HUES48 (cell line): ENCODE data around the gene MMP21.

Experiments
- H3K27ac ChIP-seq: one replicate; pipeline ENCODE4 v1.7.0; 2013; ENCODE audit warnings: low read depth, low read length, inconsistent platforms
- H3K27me3 ChIP-seq: 2 replicates; pipeline ENCODE4 v1.6.1; 2013; ENCODE audit warnings: mild to moderate bottlenecking, low read length; ENCODE audit not compliant: control insufficient read depth, insufficient read depth
- H3K36me3 ChIP-seq: 2 replicates; pipeline ENCODE4 v1.6.1; 2013; ENCODE audit warnings: low read length; ENCODE audit not compliant: control insufficient read depth, insufficient read depth
- H3K4me1 ChIP-seq: 2 replicates; pipeline ENCODE4 v1.6.1; 2013; ENCODE audit warnings: mild to moderate bottlenecking, low read length; ENCODE audit not compliant: control insufficient read depth, insufficient read depth
- H3K4me3 ChIP-seq: 2 replicates; pipeline ENCODE4 v1.5.1; 2013; ENCODE audit warnings: mild to moderate bottlenecking, low read depth, low read length
- H3K9ac ChIP-seq: 2 replicates; pipeline ENCODE4 v1.6.1; 2013; ENCODE audit warnings: mild to moderate bottlenecking, low read depth, low read length, moderate library complexity
- H3K9me3 ChIP-seq: 2 replicates; pipeline ENCODE4 v1.6.1; 2013; ENCODE audit warnings: low read length; ENCODE audit not compliant: control insufficient read depth, insufficient read depth

MMP21 gene

GRCh38 chr10:125808047-125808446 is 32.4 kb upstream of the MMP21 start:
- Histone ChIP-seq H3K9ac (no peak overlapping the region), H3K4me1 (no peaks in the 10 kb centered on the region), H3K36me3 (peaks cover 71% of the 10 kb centered on the region), H3K9me3 (no peaks in the 10 kb centered on the region), H3K27me3 (no peaks in the 10 kb centered on the region), H3K4me3 (no peak overlapping the region), H3K27ac (no peak overlapping the region)

GRCh38 chr10:125802739-125803138 is 27.1 kb upstream of the MMP21 start:
- no peaks in the 10 kb centered on the region for H3K27me3 ChIP-seq
- no peaks in the 10 kb centered on the region for H3K4me1 ChIP-seq
- H3K36me3 ChIP-seq = peaks cover 58% of the 10 kb centered on the region
- no peak overlapping the region for H3K4me3 ChIP-seq
- no peak overlapping the region for H3K27ac ChIP-seq
- H3K9ac ChIP-seq = no peak overlapping the region
- H3K9me3 ChIP-seq = no peaks in the 10 kb centered on the region

- Histone ChIP-seq H3K4me1 (no peaks in the 10 kb centered on the region), H3K27me3 (no peaks in the 10 kb centered on the region), H3K27ac (no peak overlapping the region), H3K36me3 (peaks cover 58% of the 10 kb centered on the region), H3K9me3 (no peaks in the 10 kb centered on the region), H3K4me3 (no peak overlapping the region), H3K9ac (no peak overlapping the region)
Observed at GRCh38 chr10:125802131-125802530, 26.5 kb upstream of the MMP21 start.

GRCh38 chr10:125801574-125801973 is 26.0 kb upstream of the MMP21 start:
- Histone ChIP-seq H3K4me3 (no peak overlapping the region), H3K9ac (no peak overlapping the region), H3K27me3 (no peaks in the 10 kb centered on the region), H3K4me1 (no peaks in the 10 kb centered on the region), H3K27ac (no peak overlapping the region), H3K36me3 (peaks cover 55% of the 10 kb centered on the region), H3K9me3 (no peaks in the 10 kb centered on the region)

GRCh38 chr10:125799451-125800182 is 24.0 kb upstream of the MMP21 start:
- H3K4me3 ChIP-seq = no peak overlapping the region
- H3K9me3 ChIP-seq = no peaks in the 10 kb centered on the region
- H3K9ac ChIP-seq = no peak overlapping the region
- no peaks in the 10 kb centered on the region for H3K4me1 ChIP-seq
- H3K36me3 ChIP-seq = peaks cover 53% of the 10 kb centered on the region
- H3K27ac ChIP-seq = no peak overlapping the region
- no peaks in the 10 kb centered on the region for H3K27me3 ChIP-seq

GRCh38 chr10:125797994-125798662 is 22.5 kb upstream of the MMP21 start:
- Histone ChIP-seq H3K4me1 (no peaks in the 10 kb centered on the region), H3K27me3 (no peaks in the 10 kb centered on the region), H3K9ac (no peak overlapping the region), H3K9me3 (no peaks in the 10 kb centered on the region), H3K27ac (no peak overlapping the region), H3K4me3 (no peak overlapping the region), H3K36me3 (peaks cover 62% of the 10 kb centered on the region)

- H3K9ac ChIP-seq = no peak overlapping the region
- H3K4me1 ChIP-seq = no peaks in the 10 kb centered on the region
- no peak overlapping the region for H3K4me3 ChIP-seq
- peaks cover 59% of the 10 kb centered on the region for H3K36me3 ChIP-seq
- H3K27me3 ChIP-seq = no peaks in the 10 kb centered on the region
- H3K27ac ChIP-seq = no peak overlapping the region
- no peaks in the 10 kb centered on the region for H3K9me3 ChIP-seq
Observed at GRCh38 chr10:125797424-125797823, 21.8 kb upstream of the MMP21 start.

GRCh38 chr10:125795637-125796190 is 20.1 kb upstream of the MMP21 start:
- no peak overlapping the region for H3K27ac ChIP-seq
- H3K4me3 ChIP-seq = no peak overlapping the region
- no peaks in the 10 kb centered on the region for H3K9me3 ChIP-seq
- H3K9ac ChIP-seq = no peak overlapping the region
- no peaks in the 10 kb centered on the region for H3K4me1 ChIP-seq
- H3K36me3 ChIP-seq = peaks cover 55% of the 10 kb centered on the region
- no peaks in the 10 kb centered on the region for H3K27me3 ChIP-seq

- Histone ChIP-seq H3K27me3 (no peaks in the 10 kb centered on the region), H3K4me3 (no peak overlapping the region), H3K9me3 (no peaks in the 10 kb centered on the region), H3K4me1 (no peaks in the 10 kb centered on the region), H3K27ac (no peak overlapping the region), H3K36me3 (peaks cover 55% of the 10 kb centered on the region), H3K9ac (no peak overlapping the region)
Observed at GRCh38 chr10:125795128-125795527, 19.5 kb upstream of the MMP21 start.

GRCh38 chr10:125792342-125793300 is 17.0 kb upstream of the MMP21 start:
- no peak overlapping the region for H3K9ac ChIP-seq
- no peaks in the 10 kb centered on the region for H3K4me1 ChIP-seq
- peaks cover 62% of the 10 kb centered on the region for H3K36me3 ChIP-seq
- no peaks in the 10 kb centered on the region for H3K9me3 ChIP-seq
- no peak overlapping the region for H3K27ac ChIP-seq
- no peaks in the 10 kb centered on the region for H3K27me3 ChIP-seq
- H3K4me3 ChIP-seq = no peak overlapping the region
